ENCODE data around the gene SOX6. TPM values are rescaled to one million over a fixed set of nuclear protein-coding genes. Genes with fewer than 3 reads are reported as not detected.

SOX6 gene
- total and polyA plus RNA-seq, 2 experiments from 2014 or later = 0.03 to 0.66 TPM

GRCh38 chr11:16151138-16151537 lies 205.2 kb downstream of the SOX6 start:
- Mint-ChIP-seq H3K27me3 (ENCODE audit: insufficient read depth, low read depth, poor library complexity) (no peaks in the 10 kb centered on the region), H3K4me3 (no peak overlapping the region), H3K36me3 (ENCODE audit: low read depth) (no peaks in the 10 kb centered on the region), H3K4me1 (peaks cover 14% of the 10 kb centered on the region), H3K9me3 (peaks cover 3% of the 10 kb centered on the region; the same call in 1 of the 3 replicates), H3K27ac (no peak overlapping the region)
- Histone ChIP-seq H3K27ac (ENCODE audit: low read depth) (no peak overlapping the region), H3F3A (replicated peaks; ENCODE audit: low read depth) (no peaks in the 10 kb centered on the region), H3K4me2 (no peak overlapping the region), H3K36me3 (ENCODE audit: insufficient read depth) (no peaks in the 10 kb centered on the region), H3K27me3 (ENCODE audit: insufficient read depth) (no peaks in the 10 kb centered on the region), H3K9me2 (ENCODE audit: insufficient read depth) (no peaks in the 10 kb centered on the region), H2AFZ (no peak overlapping the region), H3K4me1 (ENCODE audit: insufficient read depth) (no peaks in the 10 kb centered on the region), H3K79me2 (replicated peaks; ENCODE audit: insufficient read depth) (no peaks in the 10 kb centered on the region), H3K4me3 (no peak overlapping the region), H4K20me1 (replicated peaks; ENCODE audit: insufficient read depth) (no peaks in the 10 kb centered on the region)
- no peak for DNase-seq (ENCODE audit: low spot score)
- ATAC-seq = no peak
- TF ChIP-seq ZNF462 (CRISPR knock-in tag; IDR thresholded peaks at IDR 0.05) = no peak
- no peak for TF ChIP-seq CTCF (conservative IDR thresholded peaks at IDR 0.05; ENCODE audit: low read depth in 2 of 2)
- TF ChIP-seq ETS1 (IDR thresholded peaks at IDR 0.05) = no peak
- TF ChIP-seq ZNF331 (CRISPR knock-in tag; IDR thresholded peaks at IDR 0.05; ENCODE audit: low read depth) = no peak
- no peak for TF ChIP-seq EZH2phosphoT487 (IDR thresholded peaks at IDR 0.05; ENCODE audit: unreplicated experiment)
- TF ChIP-seq EZH2 (IDR thresholded peaks at IDR 0.05; ENCODE audit: low read depth, unreplicated experiment) = no peak
- no peak for TF ChIP-seq STAT1 (IDR thresholded peaks at IDR 0.05; ENCODE audit: unreplicated experiment)
- TF ChIP-seq JUNB (IDR thresholded peaks at IDR 0.05; ENCODE audit: unreplicated experiment) = no peak
- no peak for TF ChIP-seq NANOG (IDR thresholded peaks at IDR 0.05; ENCODE audit: borderline replicate concordance)
- no peak for TF ChIP-seq REST (IDR thresholded peaks at IDR 0.05; ENCODE audit: unreplicated experiment)
- TF ChIP-seq POLR2AphosphoS5 (IDR thresholded peaks at IDR 0.05; ENCODE audit: low read depth) = no peak
- no peak for TF ChIP-seq ZNF114 (CRISPR knock-in tag; IDR thresholded peaks at IDR 0.05)
- TF ChIP-seq CREB1 (CRISPR knock-in tag; IDR thresholded peaks at IDR 0.05; ENCODE audit: low read depth) = no peak

Data from GM23338 (cell line).